ENCODE data around the gene PCCA.
"Not testable (repeated sequence)": the region's sequence is repeated elsewhere in the genome, so short reads cannot be mapped to it uniquely, and the experiment has no call there.

Gene PCCA

GRCh38 chr13:100197591-100198365 lies 108.9 kb downstream of the PCCA start:
- no peak for DNase-seq

- no peak for DNase-seq
Measured at GRCh38 chr13:100203696-100204367, 114.9 kb downstream of the PCCA start.

- no peak for DNase-seq
Measured at GRCh38 chr13:100208002-100208401, 119.1 kb downstream of the PCCA start.

- DNase-seq = no peak
Measured at GRCh38 chr13:100208626-100209025, 119.7 kb downstream of the PCCA start.

- no peak for DNase-seq
Measured at GRCh38 chr13:100209857-100210825, 121.2 kb downstream of the PCCA start.

GRCh38 chr13:100211016-100211710 lies 122.3 kb downstream of the PCCA start:
- DNase-seq = no peak

GRCh38 chr13:100212904-100213553 lies 124.1 kb downstream of the PCCA start:
- DNase-seq = no peak

- no peak for DNase-seq
Measured at GRCh38 chr13:100213576-100213975, 124.7 kb downstream of the PCCA start.

- no peak for DNase-seq
Measured at GRCh38 chr13:100214886-100215285, 126.0 kb downstream of the PCCA start.

GRCh38 chr13:100221166-100221565 lies 132.3 kb downstream of the PCCA start:
- no peak for DNase-seq

- DNase-seq = not testable (repeated sequence)
Measured at GRCh38 chr13:100223966-100224530, 135.2 kb downstream of the PCCA start.

GRCh38 chr13:100229603-100230002 lies 140.7 kb downstream of the PCCA start:
- no peak for DNase-seq

GRCh38 chr13:100230769-100231149 lies 141.9 kb downstream of the PCCA start:
- DNase-seq = no peak

GRCh38 chr13:100231176-100231575 lies 142.3 kb downstream of the PCCA start:
- no peak for DNase-seq

- DNase-seq = no peak
Measured at GRCh38 chr13:100234006-100234405, 145.1 kb downstream of the PCCA start.

GRCh38 chr13:100234524-100235136 lies 145.7 kb downstream of the PCCA start:
- DNase-seq = no peak

- no peak for DNase-seq
Measured at GRCh38 chr13:100235311-100235901, 146.5 kb downstream of the PCCA start.

GRCh38 chr13:100240109-100240779 lies 151.4 kb downstream of the PCCA start:
- DNase-seq = no peak

- DNase-seq = no peak
Measured at GRCh38 chr13:100244431-100244830, 155.5 kb downstream of the PCCA start.

- no peak for DNase-seq
Measured at GRCh38 chr13:100245104-100245503, 156.2 kb downstream of the PCCA start.
